Loucy (cell line): Measurements from ENCODE around the gene MACROD2.

ENCODE experiments used
- H2AFZ ChIP-seq: fragments of 200-600 bp; sonication (generic); 2 replicates; pipeline ENCODE4 v1.6.0; 2016; ENCODE audit warnings: antibody characterized with exemption, mild to moderate bottlenecking, low read length, moderate library complexity
- H3F3A ChIP-seq: fragments of 200-600 bp; 2 replicates; pipeline ENCODE4 v1.6.0; 2016; ENCODE audit warnings: antibody characterized with exemption, low read depth, mild to moderate bottlenecking
- H3K27me3 ChIP-seq: fragments of 200-600 bp; sonication (generic); 2 replicates; pipeline ENCODE4 v1.6.1; 2014; ENCODE audit warnings: low read length, mild to moderate bottlenecking; ENCODE audit not compliant: insufficient read depth, poor library complexity, severe bottlenecking
- H3K36me3 ChIP-seq: fragments of 200-600 bp; sonication (generic); 2 replicates; pipeline ENCODE4 v1.6.1; 2016; ENCODE audit warnings: low read length; ENCODE audit not compliant: insufficient read depth
- H3K4me1 ChIP-seq: fragments of 200-600 bp; sonication (generic); 2 replicates; pipeline ENCODE4 v1.5.1; 2014; ENCODE audit warnings: low read length, mild to moderate bottlenecking; ENCODE audit not compliant: insufficient read depth, poor library complexity, severe bottlenecking
- H3K4me2 ChIP-seq: fragments of 200-600 bp; sonication (generic); 2 replicates; pipeline ENCODE4 v1.6.0; 2014; ENCODE audit warnings: antibody characterized with exemption, low read length, low read depth, mild to moderate bottlenecking; ENCODE audit not compliant: poor library complexity, severe bottlenecking
- H3K4me3 ChIP-seq: fragments of 200-600 bp; sonication (generic); 2 replicates; pipeline ENCODE4 v1.5.1; 2014; ENCODE audit warnings: low read length, mild to moderate bottlenecking, mixed read lengths; ENCODE audit not compliant: poor library complexity, severe bottlenecking
- H3K79me2 ChIP-seq: fragments of 200-600 bp; sonication (generic); 2 replicates; pipeline ENCODE4 v1.6.1; 2014; ENCODE audit warnings: low read length; ENCODE audit not compliant: insufficient read depth
- H3K9ac ChIP-seq: fragments of 200-600 bp; sonication (generic); 2 replicates; pipeline ENCODE4 v1.6.0; 2014; ENCODE audit warnings: mild to moderate bottlenecking, low read depth, low read length, moderate library complexity; ENCODE audit not compliant: poor library complexity, severe bottlenecking
- H3K9me2 ChIP-seq: fragments of 200-600 bp; sonication (generic); replicated peaks from 2 replicates; pipeline ENCODE4 v1.6.1; 2016; ENCODE audit warnings: low read depth, low read length, mixed read lengths
- H3K9me3 ChIP-seq: fragments of 200-600 bp; sonication (generic); 2 replicates; pipeline ENCODE4 v1.6.1; 2014; ENCODE audit warnings: mild to moderate bottlenecking, antibody characterized with exemption, low read length, low read depth; ENCODE audit not compliant: insufficient read depth
- H4K20me1 ChIP-seq: fragments of 200-600 bp; sonication (generic); 2 replicates; pipeline ENCODE4 v1.6.0; 2014; ENCODE audit warnings: antibody characterized with exemption, low read length, mild to moderate bottlenecking; ENCODE audit not compliant: insufficient read depth, poor library complexity, severe bottlenecking
- EZH2phosphoT487 ChIP-seq: fragments of 200-600 bp; IDR thresholded peaks from 2 replicates; pipeline ENCODE4 v1.6.1; 2018; ENCODE audit warnings: antibody characterized with exemption, mild to moderate bottlenecking, moderate library complexity, borderline replicate concordance
- TF ChIP-seq, protein P1 (sequence below): fragments of 200-600 bp; sonication (generic); conservative IDR thresholded peaks from 2 replicates; pipeline ENCODE4 v1.5.1; 2014; ENCODE audit warnings: mild to moderate bottlenecking, antibody characterized with exemption, low read length

The MACROD2 gene

DNA sequence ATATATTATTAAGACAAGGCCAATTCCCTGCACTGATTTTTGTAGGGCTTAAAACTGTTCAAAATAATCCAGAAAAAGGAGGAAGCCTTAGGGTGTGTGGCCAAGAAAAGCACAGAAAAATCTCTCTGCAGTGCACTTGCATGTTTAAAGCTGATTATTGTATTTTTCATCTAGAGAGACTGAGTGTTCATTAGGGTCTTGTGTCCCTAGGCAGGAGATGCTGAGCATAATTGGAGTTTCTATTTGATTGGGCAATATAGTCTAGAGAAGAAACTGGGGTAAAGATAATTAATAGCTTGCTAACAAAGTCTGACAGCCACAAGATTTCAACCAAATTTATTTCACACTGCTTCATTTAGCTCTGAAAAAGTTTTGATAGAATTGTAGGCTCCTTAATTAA is 339.7 kb downstream of the MACROD2 start:
- H2AFZ ChIP-seq, result no peak overlapping the region
- H3K9me2 ChIP-seq, result no peaks in the 10 kb centered on the region
- H3K4me1 ChIP-seq, result no peaks in the 10 kb centered on the region
- TF ChIP-seq, protein P1, sequence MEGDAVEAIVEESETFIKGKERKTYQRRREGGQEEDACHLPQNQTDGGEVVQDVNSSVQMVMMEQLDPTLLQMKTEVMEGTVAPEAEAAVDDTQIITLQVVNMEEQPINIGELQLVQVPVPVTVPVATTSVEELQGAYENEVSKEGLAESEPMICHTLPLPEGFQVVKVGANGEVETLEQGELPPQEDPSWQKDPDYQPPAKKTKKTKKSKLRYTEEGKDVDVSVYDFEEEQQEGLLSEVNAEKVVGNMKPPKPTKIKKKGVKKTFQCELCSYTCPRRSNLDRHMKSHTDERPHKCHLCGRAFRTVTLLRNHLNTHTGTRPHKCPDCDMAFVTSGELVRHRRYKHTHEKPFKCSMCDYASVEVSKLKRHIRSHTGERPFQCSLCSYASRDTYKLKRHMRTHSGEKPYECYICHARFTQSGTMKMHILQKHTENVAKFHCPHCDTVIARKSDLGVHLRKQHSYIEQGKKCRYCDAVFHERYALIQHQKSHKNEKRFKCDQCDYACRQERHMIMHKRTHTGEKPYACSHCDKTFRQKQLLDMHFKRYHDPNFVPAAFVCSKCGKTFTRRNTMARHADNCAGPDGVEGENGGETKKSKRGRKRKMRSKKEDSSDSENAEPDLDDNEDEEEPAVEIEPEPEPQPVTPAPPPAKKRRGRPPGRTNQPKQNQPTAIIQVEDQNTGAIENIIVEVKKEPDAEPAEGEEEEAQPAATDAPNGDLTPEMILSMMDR, result no peak
- TF ChIP-seq EZH2phosphoT487, result no peak
- no peak overlapping the region for H3K4me3 ChIP-seq
- no peak overlapping the region for H3K4me2 ChIP-seq
- H3K27me3 ChIP-seq, result no peaks in the 10 kb centered on the region
- no peaks in the 10 kb centered on the region for H3K36me3 ChIP-seq
- no peaks in the 10 kb centered on the region for H3F3A ChIP-seq
- no peaks in the 10 kb centered on the region for H4K20me1 ChIP-seq
- no peaks in the 10 kb centered on the region for H3K9me3 ChIP-seq
- H3K9ac ChIP-seq, result no peak overlapping the region
- no peaks in the 10 kb centered on the region for H3K79me2 ChIP-seq

DNA sequence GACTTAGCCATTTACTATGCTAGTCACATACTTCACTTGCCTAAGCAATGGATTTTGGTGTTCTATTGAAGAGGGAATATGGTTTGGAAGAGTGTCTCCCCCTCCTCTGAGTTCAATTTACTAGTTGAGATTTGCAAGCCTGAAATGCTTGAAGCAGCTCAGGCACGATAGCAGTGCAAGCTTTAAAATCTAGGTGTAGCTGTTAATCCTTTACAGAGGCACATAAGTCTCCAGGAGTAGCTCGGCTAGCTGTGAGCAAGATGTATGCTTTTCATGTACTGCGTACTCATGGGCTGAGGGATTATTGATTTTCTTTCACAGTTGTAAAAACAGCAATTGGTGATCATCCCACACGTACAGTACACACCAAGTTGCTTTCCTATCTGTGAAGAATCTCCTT is 341.4 kb downstream of the MACROD2 start:
- peak overlapping the region; percentile 63; the same call in 1 of the 2 replicates for H2AFZ ChIP-seq
- H3K9ac ChIP-seq, result no peak overlapping the region
- no peak for TF ChIP-seq EZH2phosphoT487
- TF ChIP-seq, protein P1, result no peak

DNA sequence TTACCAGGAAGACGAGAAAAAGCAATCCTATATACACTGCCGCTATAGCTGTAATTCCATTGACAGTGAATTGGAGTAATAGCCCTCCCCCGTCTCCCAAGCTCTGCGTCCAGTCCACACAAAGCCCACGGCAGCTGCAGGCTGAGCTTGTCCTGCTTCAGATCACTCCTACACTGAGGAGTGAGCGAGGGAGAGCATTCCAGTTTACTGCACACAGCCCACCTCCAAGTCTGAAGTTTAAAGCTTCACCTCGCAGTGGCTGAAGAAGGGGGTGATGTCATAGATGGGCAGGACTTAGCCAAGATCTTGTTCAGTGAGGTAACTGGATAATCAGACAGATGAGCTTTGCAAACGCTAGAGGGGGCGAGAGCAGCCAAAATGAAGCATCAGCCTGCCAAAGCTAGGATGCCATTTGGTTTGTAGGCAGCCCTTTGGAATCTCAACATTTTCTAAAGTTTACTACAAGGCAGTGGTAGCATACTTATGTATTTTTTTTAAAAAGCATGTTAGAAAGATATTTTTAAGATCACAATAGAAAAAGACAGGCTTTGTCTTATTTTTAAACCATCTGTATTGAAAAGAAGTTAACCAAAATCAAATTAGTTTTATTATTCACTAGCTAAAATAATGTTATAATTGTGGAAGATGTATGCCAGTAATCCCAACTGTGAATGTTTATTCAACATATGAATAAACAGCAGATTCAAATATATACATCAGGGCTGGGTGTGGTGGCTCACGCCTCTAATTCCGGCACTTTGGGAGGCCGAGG is 342.3 kb downstream of the MACROD2 start, which contains the start of gene FLRT3:
Gene FLRT3, minus strand, starts transcription at position 213 of the 772 bp plus-strand sequence. CDS start 10,106 bp downstream, outside the sequence.
- Histone ChIP-seq H2AFZ (peak within 1 kb of the TSS; percentile 63), H3K4me1 (no peaks in the 10 kb centered on the region), H3K9me3 (no peaks in the 10 kb centered on the region), H3K27me3 (no peaks in the 10 kb centered on the region), H4K20me1 (no peaks in the 10 kb centered on the region), H3K9me2 (no peaks in the 10 kb centered on the region), H3K79me2 (no peaks in the 10 kb centered on the region), H3K4me3 (peak within 1 kb of the TSS; percentile 56), H3K4me2 (peak within 1 kb of the TSS; percentile 52), H3F3A (no peaks in the 10 kb centered on the region), H3K9ac (no peak within 1 kb of the TSS), H3K36me3 (no peaks in the 10 kb centered on the region)
- TF ChIP-seq, protein P1, result peak; percentile 66
- TF ChIP-seq EZH2phosphoT487, result no peak

More for the DNA sequence above, 341.4 kb downstream of the MACROD2 start:
- Histone ChIP-seq H3K79me2 (no peaks in the 10 kb centered on the region), H3K36me3 (no peaks in the 10 kb centered on the region), H3K4me1 (no peaks in the 10 kb centered on the region), H3K9me2 (no peaks in the 10 kb centered on the region), H3K9me3 (no peaks in the 10 kb centered on the region), H3F3A (no peaks in the 10 kb centered on the region), H3K4me3 (no peak overlapping the region), H3K4me2 (peak overlapping the region; percentile 52), H3K27me3 (no peaks in the 10 kb centered on the region), H4K20me1 (no peaks in the 10 kb centered on the region)
